Retina (tissue), 1 donor: Measurements from ENCODE around the gene SPAG6.
"Not testable (repeated sequence)": the region's sequence is repeated elsewhere in the genome, so short reads cannot be mapped to it uniquely, and the experiment has no call there.

Experiments
- DNase-seq: peaks from one replicate; pipeline ENCODE4 v3.0.0-alpha.2; 2016

SPAG6 gene

GRCh38 chr10:22381262-22381661 is 36.0 kb downstream of the SPAG6 start:
- DNase-seq = peak; percentile 28

DNA sequence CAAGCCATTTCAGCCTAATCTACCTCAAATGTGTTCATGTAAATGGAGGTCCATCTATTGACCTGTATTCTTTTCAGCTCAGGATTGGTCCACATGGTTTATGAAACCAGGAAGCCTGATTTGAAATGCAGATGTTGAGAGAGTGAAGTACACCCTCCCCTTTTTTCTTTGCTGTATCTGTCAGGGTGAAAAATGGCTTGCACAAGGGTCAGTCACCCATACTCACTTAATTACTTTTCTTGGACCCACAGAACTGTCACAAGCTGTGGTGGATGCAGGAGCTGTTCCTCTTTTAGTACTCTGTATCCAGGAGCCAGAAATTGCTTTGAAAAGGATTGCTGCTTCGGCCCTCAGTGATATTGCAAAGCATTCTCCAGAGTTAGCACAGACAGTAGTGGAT is 41.2 kb downstream of the SPAG6 start:
- peak; percentile 38 for DNase-seq

DNA sequence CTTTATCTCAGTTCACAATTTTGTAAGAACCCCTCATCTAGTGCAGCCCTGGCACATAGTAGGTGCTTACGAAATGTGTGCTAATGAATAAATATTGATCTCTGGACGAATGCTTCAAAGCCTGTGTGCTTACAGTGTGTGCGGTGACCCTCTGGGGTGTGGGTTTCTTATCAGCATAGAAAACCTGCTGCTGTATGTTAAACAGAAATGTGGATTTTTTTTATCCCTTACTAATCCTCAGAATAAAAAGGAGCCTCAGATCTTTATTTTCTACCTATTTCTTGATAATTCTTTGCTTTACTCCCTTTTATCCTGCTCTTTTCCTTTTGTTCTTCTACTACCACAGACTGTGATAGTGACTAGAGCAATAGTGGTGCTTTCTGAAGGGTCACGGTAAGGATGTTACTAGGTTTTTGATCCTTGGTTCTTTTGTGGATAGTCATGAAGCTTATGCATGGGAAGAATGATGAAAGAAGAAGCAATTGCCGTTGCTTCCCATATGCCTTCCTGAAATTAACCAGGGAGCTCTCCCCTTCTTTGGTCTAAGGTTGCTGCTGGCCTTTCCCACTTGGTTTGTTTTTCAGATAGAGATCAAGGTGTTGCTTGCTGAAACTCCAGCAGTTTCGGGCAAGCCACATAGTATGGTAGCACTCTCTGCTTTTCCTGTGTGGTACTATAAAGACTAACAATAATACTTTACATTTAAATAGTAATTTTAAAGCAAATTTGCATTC is 44.7 kb downstream of the SPAG6 start:
- no peak for DNase-seq

GRCh38 chr10:22391600-22391999 is 46.3 kb downstream of the SPAG6 start:
- DNase-seq = peak; percentile 22

DNA sequence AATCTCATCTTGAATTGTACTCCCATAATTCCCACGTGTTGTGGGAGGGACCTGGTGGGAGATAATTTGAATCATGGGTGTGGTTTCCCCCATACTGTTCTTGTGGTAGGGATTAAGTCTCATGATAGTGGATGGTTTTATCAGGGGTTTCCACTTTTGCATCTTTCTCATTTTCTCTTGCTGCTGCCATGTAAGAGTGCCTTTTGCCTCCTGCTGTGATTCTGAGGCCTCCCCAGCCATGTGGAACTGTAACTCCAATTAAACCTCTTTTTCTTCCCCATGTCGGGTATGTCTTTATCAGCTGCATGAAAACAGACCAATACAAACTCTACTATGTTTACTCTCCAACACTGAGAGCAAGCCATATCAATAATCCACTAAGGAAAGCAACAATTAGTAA is 50.9 kb downstream of the SPAG6 start:
- DNase-seq = not testable (repeated sequence)

DNA sequence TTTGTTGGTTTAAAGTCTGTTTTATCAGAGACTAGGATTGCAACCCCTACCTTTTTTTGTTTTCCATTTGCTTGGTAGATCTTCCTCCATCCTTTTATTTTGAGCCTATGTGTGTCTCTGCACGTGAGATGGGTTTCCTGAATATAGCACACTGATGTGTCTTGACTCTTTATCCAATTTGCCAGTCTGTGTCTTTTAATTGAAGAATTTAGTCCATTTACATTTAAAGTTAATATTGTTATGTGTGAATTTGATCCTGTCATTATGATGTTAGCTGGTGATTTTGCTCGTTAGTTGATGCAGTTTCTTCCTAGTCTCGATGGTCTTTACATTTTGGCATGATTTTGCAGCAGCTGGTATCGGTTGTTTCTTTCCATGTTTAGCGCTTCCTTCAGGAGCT is 61.6 kb downstream of the SPAG6 start:
- DNase-seq = not testable (repeated sequence)

DNA sequence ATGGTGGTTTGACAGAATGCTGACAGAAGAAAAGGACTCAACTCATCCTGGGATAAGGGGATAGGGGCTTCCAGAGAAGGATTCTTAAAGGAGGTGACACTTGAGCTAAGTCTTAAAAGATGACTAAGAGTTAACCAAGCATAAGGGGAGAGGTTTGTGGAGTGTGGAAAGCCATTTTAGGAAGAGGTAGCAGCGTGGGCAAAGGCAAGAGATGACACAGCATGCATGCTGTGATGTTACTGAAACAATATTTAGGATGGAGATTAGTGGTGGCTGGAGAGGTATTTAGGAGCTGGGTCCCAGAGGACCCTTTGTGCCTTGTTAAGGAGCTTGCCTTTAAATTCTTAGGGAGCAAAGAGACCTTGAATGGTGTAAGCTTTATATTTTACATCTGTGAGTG is 65.1 kb downstream of the SPAG6 start:
- no peak for DNase-seq

- DNase-seq = no peak
Measured at GRCh38 chr10:22410846-22411245, 65.5 kb downstream of the SPAG6 start.

DNA sequence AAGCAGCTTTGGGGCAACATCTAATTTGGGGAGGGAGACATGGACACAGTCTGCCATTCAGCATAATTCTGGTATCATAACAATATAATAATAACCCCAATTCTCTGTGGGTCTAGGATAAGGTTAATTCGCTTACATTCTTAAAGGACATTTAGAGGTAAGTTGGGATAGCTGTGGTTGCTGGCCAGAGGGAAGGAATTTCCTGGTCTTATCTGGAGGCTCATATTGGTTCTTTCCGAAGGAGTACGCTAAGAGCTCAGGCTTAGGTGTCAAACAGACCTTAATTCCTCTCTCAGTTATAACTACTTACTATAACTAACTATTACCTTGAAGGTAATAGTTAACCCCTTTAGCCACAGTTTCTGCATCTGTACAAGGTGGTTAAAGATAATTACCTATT is 68.8 kb downstream of the SPAG6 start:
- DNase-seq = no peak

GRCh38 chr10:22415072-22415471 is 69.8 kb downstream of the SPAG6 start:
- DNase-seq = no peak

DNA sequence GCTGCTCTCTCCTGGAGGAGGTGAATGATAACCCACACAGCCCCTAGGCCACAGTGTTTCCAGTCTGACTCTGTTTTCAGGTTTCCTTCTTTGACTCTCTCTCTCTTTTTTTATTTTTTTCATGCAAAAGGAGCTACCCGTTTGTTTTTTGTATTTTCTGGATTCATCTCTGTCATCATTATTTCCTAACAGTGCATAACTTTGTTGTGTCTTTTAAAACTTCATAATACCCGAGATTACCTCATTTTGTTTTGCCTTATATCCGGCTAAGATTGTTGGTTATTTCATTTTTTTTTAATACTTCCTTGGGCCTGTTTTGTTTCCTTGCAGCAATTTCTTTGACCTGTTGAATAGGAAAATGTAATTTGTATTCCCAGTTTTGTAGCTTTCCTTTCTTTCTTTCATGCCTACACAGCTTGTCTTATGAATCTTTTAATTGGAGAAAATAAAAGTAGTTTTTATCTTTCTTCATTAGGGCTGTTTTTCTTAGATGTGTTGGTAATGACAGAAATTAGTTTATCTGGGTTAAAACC is 72.5 kb downstream of the SPAG6 start:
- DNase-seq = no peak

- DNase-seq = no peak
Measured at GRCh38 chr10:22420787-22421517, 75.7 kb downstream of the SPAG6 start.

DNA sequence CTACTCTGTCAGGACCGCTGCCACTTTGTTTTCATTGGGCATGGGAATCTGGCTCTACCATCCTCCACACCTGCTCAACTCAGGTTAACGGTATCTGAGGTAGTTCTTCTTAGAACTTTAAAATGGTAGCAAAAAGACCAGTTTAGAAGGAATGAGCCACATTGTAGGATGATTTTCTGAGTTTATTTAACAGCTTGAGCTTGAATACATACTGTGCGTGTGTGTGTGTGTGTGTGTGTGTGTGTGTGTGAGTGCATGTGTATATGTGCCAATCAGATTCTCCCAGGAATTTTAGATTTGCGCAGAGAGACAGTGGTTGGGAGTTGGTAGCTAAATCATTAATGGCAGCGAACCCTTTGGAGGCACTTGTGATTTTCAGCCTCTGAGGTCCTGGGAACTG is 81.4 kb downstream of the SPAG6 start:
- DNase-seq = no peak

DNA sequence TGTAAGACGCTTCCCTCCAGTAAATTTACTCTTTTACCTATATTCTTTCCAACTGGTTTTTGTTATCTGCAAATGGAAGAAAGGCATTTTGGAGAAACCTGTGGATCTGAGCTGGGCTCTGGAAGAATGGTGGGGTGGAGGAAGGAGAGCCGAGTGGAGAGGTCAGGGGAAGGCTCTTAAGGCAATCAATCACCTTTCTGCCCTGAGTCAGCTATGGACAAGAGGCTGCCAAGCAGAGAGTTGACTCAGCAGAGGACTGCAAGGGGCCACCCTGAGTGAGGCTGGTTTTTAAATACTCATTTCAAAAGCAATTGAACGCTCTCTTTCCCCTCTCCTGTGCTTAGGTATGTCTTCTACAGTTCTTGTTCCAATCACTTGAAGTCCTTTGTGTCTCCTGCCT is 81.8 kb downstream of the SPAG6 start:
- no peak for DNase-seq

- DNase-seq = peak; percentile 32
Measured at GRCh38 chr10:22427890-22428571, 82.7 kb downstream of the SPAG6 start.

DNA sequence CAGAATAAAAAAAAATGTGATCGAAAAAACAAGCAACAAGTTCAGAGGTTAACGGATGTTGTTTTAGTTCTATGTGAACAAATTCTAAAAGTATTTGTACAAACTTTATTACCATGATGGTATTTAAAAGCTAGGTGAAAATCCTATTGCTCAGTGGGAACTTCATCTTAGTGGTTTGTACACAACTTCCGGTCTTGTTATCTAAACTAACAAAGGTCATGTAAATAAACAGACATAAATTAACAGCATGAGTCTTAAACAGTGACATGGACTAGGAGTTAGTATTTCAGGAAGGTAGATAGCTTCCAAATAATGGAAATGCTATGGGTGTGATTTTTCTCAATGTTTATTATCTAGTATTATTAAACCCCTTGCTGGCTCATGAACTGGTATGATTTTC is 83.8 kb downstream of the SPAG6 start:
- no peak for DNase-seq

DNA sequence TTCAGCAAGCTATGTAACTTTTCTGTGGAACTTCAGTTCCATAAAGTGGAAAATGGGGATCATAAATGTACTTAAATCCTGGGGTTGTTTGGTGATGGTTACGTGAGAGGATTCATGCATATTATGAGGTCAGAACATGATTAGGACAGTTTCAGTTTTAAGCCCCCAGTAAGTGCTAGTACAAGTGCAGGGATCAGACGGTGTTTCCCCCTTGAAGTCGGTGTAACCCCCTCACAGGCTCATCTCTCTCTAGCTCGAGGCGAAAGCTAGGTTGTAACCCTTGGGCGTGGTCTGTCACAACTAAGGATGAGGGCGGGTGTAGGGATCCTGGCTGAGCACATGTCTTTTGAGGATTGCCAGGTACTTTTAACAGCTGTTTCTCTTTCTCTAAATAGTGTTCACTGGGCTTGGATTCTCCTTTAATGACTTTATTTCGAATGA is 84.7 kb downstream of the SPAG6 start:
- DNase-seq = no peak

DNA sequence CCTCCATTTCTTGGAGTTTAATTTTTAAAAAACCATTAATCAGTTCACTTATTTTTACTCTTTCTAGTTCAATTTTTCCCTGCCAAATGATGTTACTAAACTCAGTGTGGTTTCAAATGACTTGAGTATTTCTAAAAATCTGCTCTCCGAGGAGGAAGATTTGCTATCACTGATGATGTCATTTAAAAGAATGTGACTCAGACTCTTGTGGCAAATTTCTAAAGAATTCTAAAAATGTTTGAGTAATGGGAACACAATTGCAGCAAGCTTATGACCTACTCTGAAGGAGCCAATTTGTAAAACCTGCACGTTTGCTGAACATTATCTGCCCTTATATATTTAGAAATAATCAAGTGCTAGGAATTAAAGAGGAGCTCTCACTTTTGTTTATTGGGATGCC is 88.6 kb downstream of the SPAG6 start:
- no peak for DNase-seq

DNA sequence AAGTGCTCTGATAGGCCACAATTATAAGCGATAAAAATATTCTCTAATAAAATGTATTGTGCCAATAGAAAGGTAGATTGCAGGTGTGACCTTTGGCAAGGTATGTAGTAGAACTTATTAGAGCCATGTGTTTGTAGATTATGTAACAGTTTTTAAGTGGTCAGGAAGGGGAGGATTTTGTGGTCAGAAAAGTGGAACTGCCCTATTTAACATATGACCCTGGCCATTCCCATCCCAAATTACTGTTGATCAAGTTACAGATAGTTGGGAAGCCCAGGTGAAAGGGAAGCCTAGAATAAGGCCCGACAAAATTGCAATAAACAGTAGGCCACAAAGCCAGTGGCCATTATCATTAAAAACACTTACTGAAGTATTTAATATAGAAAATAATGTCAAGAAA is 89.2 kb downstream of the SPAG6 start:
- DNase-seq = no peak

DNA sequence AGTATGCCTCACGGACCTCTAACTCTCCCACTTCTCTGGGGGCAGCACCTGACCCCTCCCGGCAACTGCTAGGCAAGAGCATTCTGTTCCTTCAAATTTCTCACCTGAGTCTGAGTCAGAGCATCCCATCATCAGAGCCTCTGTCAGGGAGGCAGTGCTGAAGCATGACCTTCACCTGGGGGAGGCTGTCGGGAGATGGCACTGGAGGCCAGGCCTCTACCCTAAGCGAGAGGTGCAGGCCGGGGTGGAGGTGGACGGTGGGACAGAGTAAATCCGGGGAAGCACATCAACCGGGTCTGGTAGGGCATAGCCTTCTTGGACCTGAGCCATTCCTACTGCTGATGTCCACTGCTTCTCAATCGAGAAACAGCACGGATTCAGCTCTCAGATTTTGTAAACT is 90.4 kb downstream of the SPAG6 start:
- no peak for DNase-seq

DNA sequence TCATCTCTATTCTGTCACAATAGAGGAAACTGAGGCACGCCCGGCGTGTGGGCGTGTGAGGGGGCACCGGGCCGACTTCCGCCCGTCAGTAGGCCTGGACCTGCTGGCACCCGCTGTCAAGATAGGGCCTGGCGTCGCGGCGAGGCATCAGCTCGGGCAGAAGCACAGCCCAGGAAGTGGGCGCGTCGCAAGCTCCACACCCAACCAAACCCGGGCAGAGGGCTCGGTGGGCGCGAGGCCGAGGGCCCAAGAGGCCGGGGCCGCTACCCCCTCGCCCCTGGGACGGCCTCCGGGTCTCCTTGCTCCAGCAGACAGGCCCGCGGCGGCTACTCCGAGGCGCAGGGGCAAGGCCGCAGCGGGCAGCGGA is 91.2 kb downstream of the SPAG6 start:
- DNase-seq = no peak

- DNase-seq = peak; percentile 99
Measured at GRCh38 chr10:22436893-22437619, 91.8 kb downstream of the SPAG6 start.
